HG02840 (cell line): ENCODE results near the gene CACNA2D4.

Source experiments
- ATAC-seq: cut with Tn5 transposase; IDR thresholded peaks from one replicate; pipeline ENCODE4 v1.9.1; 2021; ENCODE audit warnings: mild to moderate bottlenecking, moderate library complexity, moderate number of reproducible peaks; ENCODE audit not compliant: unreplicated experiment, low FRiP score

The CACNA2D4 gene

GRCh38 chr12:1873531-1874510, 44.6 kb downstream of the CACNA2D4 start:
- ATAC-seq: no peak

- ATAC-seq: no peak
Measured at GRCh38 chr12:1872448-1872847, 46.0 kb downstream of the CACNA2D4 start.

- no peak for ATAC-seq
Measured at GRCh38 chr12:1872001-1872400, 46.5 kb downstream of the CACNA2D4 start.

GRCh38 chr12:1870998-1871917, 47.2 kb downstream of the CACNA2D4 start:
- ATAC-seq: no peak

GRCh38 chr12:1870086-1870485, 48.4 kb downstream of the CACNA2D4 start:
- no peak for ATAC-seq

GRCh38 chr12:1869145-1869544, 49.3 kb downstream of the CACNA2D4 start:
- ATAC-seq: no peak

GRCh38 chr12:1865284-1865866, 53.1 kb downstream of the CACNA2D4 start:
- no peak for ATAC-seq

- ATAC-seq: no peak
Measured at GRCh38 chr12:1864867-1865266, 53.6 kb downstream of the CACNA2D4 start.

GRCh38 chr12:1864456-1864855, 54.0 kb downstream of the CACNA2D4 start:
- no peak for ATAC-seq

GRCh38 chr12:1863823-1864222, 54.6 kb downstream of the CACNA2D4 start:
- ATAC-seq: no peak

- no peak for ATAC-seq
Measured at GRCh38 chr12:1862973-1863372, 55.5 kb downstream of the CACNA2D4 start.

- no peak for ATAC-seq
Measured at GRCh38 chr12:1859643-1860042, 58.8 kb downstream of the CACNA2D4 start.

GRCh38 chr12:1858456-1858855, 60.0 kb downstream of the CACNA2D4 start:
- no peak for ATAC-seq

GRCh38 chr12:1857821-1858220, 60.6 kb downstream of the CACNA2D4 start:
- no peak for ATAC-seq

- no peak for ATAC-seq
Measured at GRCh38 chr12:1857086-1857485, 61.4 kb downstream of the CACNA2D4 start.

- no peak for ATAC-seq
Measured at GRCh38 chr12:1855241-1855640, 63.2 kb downstream of the CACNA2D4 start.

GRCh38 chr12:1853716-1854115, 64.7 kb downstream of the CACNA2D4 start:
- ATAC-seq: no peak

- ATAC-seq: no peak
Measured at GRCh38 chr12:1852076-1852475, 66.4 kb downstream of the CACNA2D4 start.

GRCh38 chr12:1851151-1851701, 67.2 kb downstream of the CACNA2D4 start:
- ATAC-seq: no peak

GRCh38 chr12:1848745-1849144, 69.7 kb downstream of the CACNA2D4 start:
- no peak for ATAC-seq
